ENCODE measurements around the gene TKTL1.
"Not testable (repeated sequence)": the region's sequence is repeated elsewhere in the genome, so short reads cannot be mapped to it uniquely, and the experiment has no call there.

The TKTL1 gene

GRCh38 chrX:154341399-154342298, 46.1 kb downstream of the TKTL1 start:
- DNase-seq (ENCODE audit: low read depth in 2 of 3, low spot score in 2 of 3): not testable (repeated sequence)

- DNase-seq (ENCODE audit: low read depth in 2 of 3, low spot score in 2 of 3): not testable (repeated sequence)
Measured at GRCh38 chrX:154343063-154343462, 47.5 kb downstream of the TKTL1 start.

- DNase-seq (ENCODE audit: low read depth in 2 of 3, low spot score in 2 of 3): not testable (repeated sequence)
Measured at GRCh38 chrX:154343620-154344019, 48.0 kb downstream of the TKTL1 start.

- no peak for DNase-seq (ENCODE audit: low read depth in 2 of 3, low spot score in 2 of 3)
Measured at GRCh38 chrX:154348114-154348531, 52.5 kb downstream of the TKTL1 start.

DNA sequence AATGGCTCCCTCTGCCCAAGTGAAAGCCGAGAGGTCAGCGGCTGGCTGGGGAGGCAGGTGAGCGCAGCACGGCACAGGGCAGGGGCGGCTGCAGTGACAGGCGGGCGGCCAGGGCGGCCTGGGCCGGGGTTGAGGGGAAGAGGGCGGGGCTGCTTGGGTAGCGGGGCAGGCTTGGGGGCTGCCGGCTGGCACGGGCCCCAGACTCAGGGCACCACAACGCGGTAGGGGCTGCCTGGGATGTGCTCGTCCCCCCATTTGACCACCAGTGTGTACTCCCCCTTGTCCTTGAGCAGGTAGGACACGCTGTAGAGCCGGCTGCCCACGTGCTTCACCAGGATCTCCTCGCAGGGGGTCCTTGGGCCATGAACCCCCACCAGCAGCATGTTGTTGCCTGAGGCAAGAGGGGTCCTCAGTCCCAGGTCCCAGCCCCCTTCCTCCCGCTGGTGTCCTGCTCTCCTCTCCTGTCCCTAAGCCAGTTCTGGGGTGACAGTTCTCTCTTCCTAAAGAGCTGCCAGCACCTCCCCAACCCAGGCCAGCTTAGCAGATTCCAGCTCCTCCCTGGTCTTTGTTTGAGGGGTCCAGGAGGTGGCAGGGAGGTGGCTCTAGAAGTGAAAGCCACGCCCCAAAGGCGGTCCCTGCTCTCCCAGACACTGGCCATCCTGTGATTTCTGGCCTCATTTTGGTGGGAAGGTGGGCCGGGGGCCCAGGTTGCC, 53.2 kb downstream of the TKTL1 start:
- DNase-seq (ENCODE audit: low read depth in 2 of 3, low spot score in 2 of 3): no peak

GRCh38 chrX:154349359-154349935, 53.9 kb downstream of the TKTL1 start:
- DNase-seq (ENCODE audit: low read depth in 2 of 3, low spot score in 2 of 3): no peak

- DNase-seq (ENCODE audit: low read depth in 2 of 3, low spot score in 2 of 3): no peak
Measured at GRCh38 chrX:154349979-154350378, 54.4 kb downstream of the TKTL1 start.

- no peak for DNase-seq (ENCODE audit: low read depth in 2 of 3, low spot score in 2 of 3)
Measured at GRCh38 chrX:154350429-154351182, 55.0 kb downstream of the TKTL1 start.

- no peak for DNase-seq (ENCODE audit: low read depth in 2 of 3, low spot score in 2 of 3)
Measured at GRCh38 chrX:154351183-154352011, 55.8 kb downstream of the TKTL1 start.

DNA sequence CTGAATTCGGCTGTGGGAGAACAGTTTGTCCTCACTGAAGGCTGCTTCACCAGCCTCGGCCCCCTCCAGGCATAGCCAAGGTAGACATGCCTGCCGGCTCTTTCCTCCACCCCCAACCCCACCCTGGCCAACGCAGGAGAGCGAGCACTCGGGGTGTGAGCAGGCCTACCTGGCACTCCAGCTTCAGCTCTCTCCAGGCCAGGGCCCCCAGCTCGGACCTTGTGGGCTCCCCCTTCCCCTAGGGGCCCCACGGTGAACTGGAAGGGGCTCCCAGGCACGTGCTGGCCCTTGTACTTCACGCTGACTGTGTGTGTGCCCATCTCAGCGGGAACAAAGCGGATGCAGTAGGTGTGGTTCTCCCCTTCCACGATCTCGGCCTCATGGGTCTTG, 56.4 kb downstream of the TKTL1 start:
- DNase-seq (ENCODE audit: low read depth in 2 of 3, low spot score in 2 of 3): no peak

GRCh38 chrX:154352466-154352865, 56.9 kb downstream of the TKTL1 start:
- DNase-seq (ENCODE audit: low read depth in 2 of 3, low spot score in 2 of 3): no peak

GRCh38 chrX:154353172-154353843, 57.7 kb downstream of the TKTL1 start:
- DNase-seq (ENCODE audit: low read depth in 2 of 3, low spot score in 2 of 3): no peak

DNA sequence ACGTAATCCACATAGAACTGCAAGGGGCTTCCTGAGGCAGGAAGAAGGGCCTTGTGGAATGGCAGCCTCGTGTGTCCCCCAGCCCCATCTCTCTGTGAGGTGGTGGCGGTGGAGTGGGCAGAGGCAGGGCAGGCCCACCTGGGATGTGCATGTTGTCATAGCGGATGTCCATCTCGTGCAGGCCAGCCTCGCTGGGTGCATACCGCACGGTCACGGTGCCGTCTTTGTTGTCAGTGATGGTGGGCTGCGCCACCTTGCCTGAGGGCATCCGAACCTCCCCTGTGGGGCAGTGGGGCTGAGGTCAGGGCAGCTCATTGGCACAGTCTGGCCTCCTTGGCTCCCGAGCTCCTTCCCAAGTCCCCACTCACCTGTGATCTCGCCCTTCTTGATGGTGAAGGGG, 58.4 kb downstream of the TKTL1 start:
- DNase-seq (ENCODE audit: low read depth in 2 of 3, low spot score in 2 of 3): no peak

GRCh38 chrX:154354516-154354915, 58.9 kb downstream of the TKTL1 start:
- DNase-seq (ENCODE audit: low read depth in 2 of 3, low spot score in 2 of 3): no peak

DNA sequence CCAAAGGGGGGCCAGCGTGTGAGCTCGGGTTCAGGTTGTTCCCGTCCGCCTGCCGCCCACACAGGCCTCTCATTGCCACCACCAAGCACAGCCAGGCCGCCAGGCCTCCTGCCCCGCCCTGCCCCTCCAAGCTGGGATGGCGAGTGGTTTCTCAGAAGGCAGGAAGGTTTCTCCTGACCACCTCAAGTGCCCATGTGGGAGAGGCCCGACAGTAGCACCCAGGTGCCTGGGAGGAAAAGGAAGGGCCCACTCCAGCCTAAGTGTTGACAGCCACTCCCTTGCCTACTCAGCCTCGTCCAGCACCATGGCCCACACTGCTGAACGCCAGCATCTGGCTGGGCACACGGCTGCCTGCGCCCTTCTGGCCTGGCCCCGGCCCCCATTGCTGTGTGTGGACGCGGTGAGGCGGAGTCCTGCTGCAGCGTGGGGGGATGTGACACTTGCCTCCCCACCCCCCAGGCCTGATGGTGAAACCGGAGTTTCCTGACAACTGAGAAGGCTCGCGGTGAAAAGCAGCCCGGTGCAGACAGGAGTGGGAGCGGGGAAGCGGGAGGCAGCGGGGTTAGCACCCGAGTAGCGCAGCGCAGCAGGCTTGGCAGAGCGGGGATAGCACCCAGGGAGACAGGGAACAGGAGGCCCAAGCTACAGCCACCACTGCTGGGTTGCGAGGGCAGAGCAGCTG, 59.6 kb downstream of the TKTL1 start:
- no peak for DNase-seq (ENCODE audit: low read depth in 2 of 3, low spot score in 2 of 3)

DNA sequence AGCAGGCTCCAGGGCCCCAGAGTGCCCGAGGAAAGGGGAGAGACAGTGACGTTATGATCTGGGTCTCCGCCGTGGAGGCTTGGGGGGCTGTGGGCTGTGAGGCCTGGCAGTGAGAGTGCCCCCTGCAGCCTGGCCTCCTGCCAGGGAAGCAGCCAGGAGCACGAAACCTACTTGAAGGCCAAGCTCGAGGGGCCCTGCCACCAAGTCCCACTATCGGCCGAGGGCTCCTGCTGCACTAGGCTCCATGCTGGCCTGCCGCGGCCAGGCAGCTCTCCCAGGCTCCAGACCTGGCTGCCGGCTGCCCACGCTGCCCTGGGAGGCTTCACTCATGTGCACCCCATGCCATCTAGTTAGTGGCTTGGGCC, 60.2 kb downstream of the TKTL1 start:
- DNase-seq (ENCODE audit: low read depth in 2 of 3, low spot score in 2 of 3): no peak

GRCh38 chrX:154356596-154356995, 61.0 kb downstream of the TKTL1 start:
- no peak for DNase-seq (ENCODE audit: low read depth in 2 of 3, low spot score in 2 of 3)

DNA sequence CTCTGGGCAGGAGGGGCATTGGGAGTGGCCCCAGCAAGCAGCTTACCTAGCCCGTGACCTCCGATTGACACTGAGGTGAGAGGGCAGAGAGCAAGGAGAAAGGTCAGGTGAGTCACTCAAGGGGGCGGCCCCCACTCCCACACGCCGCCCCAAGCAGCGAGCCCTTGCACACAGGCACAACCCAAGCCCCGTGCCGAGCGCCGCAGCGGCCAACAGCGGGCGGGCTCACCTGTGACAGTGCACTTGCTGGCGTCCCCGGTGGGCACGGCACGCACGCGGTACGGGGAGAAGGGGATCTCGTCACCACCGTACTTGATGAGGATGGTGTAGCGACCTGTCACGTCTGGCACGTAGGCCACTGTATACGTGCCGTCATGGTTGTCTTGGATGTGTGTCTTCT, 61.6 kb downstream of the TKTL1 start:
- DNase-seq (ENCODE audit: low read depth in 2 of 3, low spot score in 2 of 3): no peak

- no peak for DNase-seq (ENCODE audit: low read depth in 2 of 3, low spot score in 2 of 3)
Measured at GRCh38 chrX:154358011-154358410, 62.4 kb downstream of the TKTL1 start.
